IMR-90 (cell line): ENCODE data around the gene ATP6V1F. TPM values are rescaled to one million over a fixed set of nuclear protein-coding genes. Genes with fewer than 3 reads are reported as not detected.

Experiments used
- ATAC-seq: fragments of 200-7000 bp; cut with Tn5 transposase; 2 replicates; pipeline ENCODE4 v1.9.1; 2020; ENCODE audit warnings: low read depth, mild to moderate bottlenecking, moderate library complexity
- BruUV-seq: library from RNA; stranded (reverse); fragments of 400-500 nt; replicated peaks from 2 replicates; lab custom pipeline; 2021; lab: Mats Ljungman, UMichigan
- CTCF ChIA-PET: fragments of 300-600 bp; formaldehyde crosslinking; extraction: SDS; loops from one replicate; lab custom pipeline; 2021; ENCODE audit warnings: antibody characterized with exemption; lab: Yijun Ruan, JAX
- POLR2A ChIA-PET: fragments of 300-600 bp; sonication (Branson Sonifier 250); formaldehyde crosslinking; loops from one replicate; lab custom pipeline; 2022; ENCODE audit warnings: antibody characterized with exemption; ENCODE audit not compliant: unreplicated experiment; lab: Charles Lee
- DNase-seq: peaks from one replicate; pipeline ENCODE4 v3.0.0; 2013
- H2AFZ ChIP-seq: replicated peaks from 2 replicates; pipeline ENCODE3; 2013; ENCODE audit warnings: low read length, mild to moderate bottlenecking; ENCODE audit not compliant: poor library complexity
- H2AK5ac ChIP-seq: 2 replicates; pipeline ENCODE4 v1.6.1; 2013; ENCODE audit warnings: low read depth, low read length, inconsistent platforms
- H2AK9ac ChIP-seq: replicated peaks from 2 replicates; pipeline ENCODE3; 2013; ENCODE audit warnings: mild to moderate bottlenecking, low read depth, low read length, moderate library complexity; ENCODE audit not compliant: poor library complexity
- H2BK120ac ChIP-seq: 2 replicates; pipeline ENCODE4 v1.6.1; 2013; ENCODE audit warnings: low read depth, low read length, inconsistent platforms
- H2BK15ac ChIP-seq: 3 replicates; pipeline ENCODE4 v1.6.1; 2013; ENCODE audit warnings: low read depth, low read length, inconsistent platforms
- H2BK20ac ChIP-seq: 2 replicates; pipeline ENCODE4 v1.6.1; 2013; ENCODE audit warnings: low read depth, mild to moderate bottlenecking, inconsistent platforms, low read length, moderate library complexity
- H2BK5ac ChIP-seq: 2 replicates; pipeline ENCODE4 v1.6.1; 2013; ENCODE audit warnings: mild to moderate bottlenecking, low read depth, low read length, inconsistent platforms; ENCODE audit not compliant: poor library complexity, severe bottlenecking
- H3K14ac ChIP-seq: replicated peaks from 2 replicates; pipeline ENCODE4 v1.6.1; 2013; ENCODE audit warnings: low read depth, low read length, inconsistent platforms
- H3K18ac ChIP-seq: 2 replicates; pipeline ENCODE4 v1.6.1; 2013; ENCODE audit warnings: low read depth, low read length, control low read depth
- H3K23ac ChIP-seq: 2 replicates; pipeline ENCODE4 v1.6.1; 2013; ENCODE audit warnings: low read depth, low read length, inconsistent platforms
- H3K27ac ChIP-seq: 2 replicates; pipeline ENCODE4 v1.5.1; 2013; ENCODE audit warnings: mild to moderate bottlenecking, control low read depth, low read length; ENCODE audit not compliant: insufficient read depth
- H3K27me3 ChIP-seq: 2 replicates; pipeline ENCODE4 v1.6.1; 2013; ENCODE audit warnings: low read length; ENCODE audit not compliant: control insufficient read depth, insufficient read depth
- H3K36me3 ChIP-seq: 2 replicates; pipeline ENCODE4 v1.6.1; 2013; ENCODE audit warnings: low read length, mixed read lengths; ENCODE audit not compliant: control insufficient read depth, insufficient read depth
- H3K4ac ChIP-seq: 2 replicates; pipeline ENCODE4 v1.6.1; 2013; ENCODE audit warnings: low read depth, low read length, inconsistent platforms
- H3K4me1 ChIP-seq: 2 replicates; pipeline ENCODE4 v1.6.1; 2013; ENCODE audit warnings: low read length, mixed read lengths; ENCODE audit not compliant: control insufficient read depth, insufficient read depth
- H3K4me2 ChIP-seq: 2 replicates; pipeline ENCODE4 v1.6.1; 2013; ENCODE audit warnings: low read depth, mild to moderate bottlenecking, control low read depth, low read length, moderate library complexity
- H3K4me3 ChIP-seq: 2 replicates; pipeline ENCODE4 v1.5.1; 2013; ENCODE audit warnings: low read depth, mild to moderate bottlenecking, control low read depth, low read length, moderate library complexity; ENCODE audit not compliant: insufficient read depth
- H3K56ac ChIP-seq: 2 replicates; pipeline ENCODE4 v1.6.1; 2013; ENCODE audit warnings: low read length, inconsistent platforms; ENCODE audit not compliant: insufficient read depth; ENCODE audit errors: extremely low read depth
- H3K79me1 ChIP-seq, 2 experiments: 2 replicates each; pipeline ENCODE4 v1.6.1; 2013; ENCODE audit warnings: low read length in 2 of 2, inconsistent platforms in 1 of 2, low read depth in 1 of 2
- H3K9ac ChIP-seq: 2 replicates; pipeline ENCODE4 v1.6.1; 2013; ENCODE audit warnings: low read depth, low read length, control low read depth
- H3K9me1 ChIP-seq: 2 replicates; pipeline ENCODE4 v1.6.1; 2013; ENCODE audit warnings: low read length, inconsistent platforms; ENCODE audit not compliant: insufficient read depth
- H3K9me3 ChIP-seq: 2 replicates; pipeline ENCODE4 v1.6.1; 2013; ENCODE audit warnings: low read length; ENCODE audit not compliant: control insufficient read depth, insufficient read depth
- H4K20me1 ChIP-seq: 2 replicates; pipeline ENCODE4 v1.6.1; 2013; ENCODE audit warnings: low read length, inconsistent platforms; ENCODE audit not compliant: insufficient read depth
- H4K5ac ChIP-seq: 2 replicates; pipeline ENCODE4 v1.6.1; 2013; ENCODE audit warnings: mild to moderate bottlenecking, low read depth, low read length, control low read depth
- H4K8ac ChIP-seq, 2 experiments: 2 replicates each; pipeline ENCODE4 v1.6.1; 2013; ENCODE audit warnings: low read depth in 2 of 2, low read length in 2 of 2, control low read depth in 1 of 2, inconsistent platforms in 1 of 2
- H4K91ac ChIP-seq: 2 replicates; pipeline ENCODE4 v1.6.1; 2013; ENCODE audit warnings: low read depth, low read length, inconsistent platforms; ENCODE audit not compliant: insufficient read depth
- CEBPB ChIP-seq: IDR thresholded peaks from 2 replicates; pipeline ENCODE4 v1.6.1; 2012; ENCODE audit warnings: low read depth, low read length, improper control_type of control experiment
- CHD1 ChIP-seq: IDR thresholded peaks from 2 replicates; pipeline ENCODE4 v1.6.1; 2012; ENCODE audit warnings: low read depth, low read length, improper control_type of control experiment
- FOS ChIP-seq: fragments of 150-350 bp; IDR thresholded peaks from 2 replicates; pipeline ENCODE4 v1.6.1; 2016; ENCODE audit warnings: low read depth, low read length
- POLR2A ChIP-seq: IDR thresholded peaks from 2 replicates; pipeline ENCODE4 v1.6.1; 2012; ENCODE audit warnings: mild to moderate bottlenecking, low read depth, low read length
- RAD21 ChIP-seq: IDR thresholded peaks from 2 replicates; pipeline ENCODE4 v1.6.1; 2012; ENCODE audit warnings: low read length, improper control_type of control experiment
- RCOR1 ChIP-seq: IDR thresholded peaks from 2 replicates; pipeline ENCODE4 v1.6.1; 2012; ENCODE audit warnings: mild to moderate bottlenecking, low read length, improper control_type of control experiment; ENCODE audit not compliant: insufficient replicate concordance
- RFX5 ChIP-seq: IDR thresholded peaks from 2 replicates; pipeline ENCODE4 v1.8.0; 2012; ENCODE audit warnings: low read depth, mild to moderate bottlenecking, low read length, moderate library complexity
- SMC3 ChIP-seq: fragments of 150-350 bp; IDR thresholded peaks from 2 replicates; pipeline ENCODE4 v1.6.1; 2016; ENCODE audit warnings: low read depth, mild to moderate bottlenecking, antibody characterized with exemption, low read length, moderate library complexity
- USF2 ChIP-seq: fragments of 150-350 bp; IDR thresholded peaks from 2 replicates; pipeline ENCODE4 v1.6.1; 2017; ENCODE audit warnings: mild to moderate bottlenecking, antibody characterized with exemption, low read length, low read depth
- WGBS, 2 experiments: methylation state at CpG; one replicate each; pipeline versions ENCODE4 v1.1.5 to v1.1.7; 2013; ENCODE audit warnings: missing lambda C conversion rate in 2 of 2; ENCODE audit not compliant: insufficient read length in 1 of 2; ENCODE audit errors: extremely low coverage in 2 of 2; 5-methylcytosine and 5-hydroxymethylcytosine counted together
- dilution Hi-C: fragments of 300-500 bp; cut with HindIII; formaldehyde crosslinking; loops from one replicate; pipeline ENCODE4 v1.14.3; 2018; ENCODE audit warnings: low sequenced_read_pairs; ENCODE audit not compliant: unreplicated experiment
- in situ Hi-C: fragments of 300-500 bp; cut with MboI; formaldehyde crosslinking; loops from 3 replicates; pipeline ENCODE4 v1.14.3; 2019; ENCODE audit warnings: low sequenced_read_pairs, inconsistent platforms, mixed read lengths
- intact Hi-C: fragments of 100-400 bp; cut with micrococcal nuclease; formaldehyde crosslinking; loops from 2 replicates; pipeline ENCODE4 v1.10.0; 2022
- polyA plus RNA-seq, 3 experiments: library from polyadenylated mRNA; depleted of rRNA; stranded (reverse); fragments of >200 nt; gene quantifications; 2 replicates each; pipeline ENCODE4 v1.2.3, GENCODE V29; 2012; ENCODE audit warnings: low replicate concordance in 1 of 3
- total RNA-seq: library from RNA; depleted of rRNA; stranded (reverse); fragments of >200 nt; gene quantifications from 2 replicates; pipeline ENCODE4 v1.2.3, GENCODE V29; 2012

Gene ATP6V1F
- total and polyA plus RNA-seq, 2 of the 4 experiments (the other 2 are of a cell fraction): 104 to 321 TPM

- TF ChIP-seq USF2 (no peak), RAD21 (no peak), CEBPB (no peak), SMC3 (no peak), FOS (no peak), POLR2A (no peak), RFX5 (no peak), RCOR1 (no peak), CHD1 (no peak)
- no CpG with 5 or more reads among the region's 4 CpGs for WGBS, 2 experiments
- no peak overlapping the region for H3K27ac ChIP-seq
- H3K4ac ChIP-seq: peak overlapping the region; percentile 93
- DNase-seq (no peak), ATAC-seq (no peak)
- H3K27me3 ChIP-seq: no peaks in the 10 kb centered on the region
- H2AFZ ChIP-seq: peak overlapping the region; percentile 65
- peak overlapping the region; percentile 22 for H2BK5ac ChIP-seq
- peak overlapping the region; percentile 79; the same call in 1 of the 2 replicates for H2AK5ac ChIP-seq
- no peak overlapping the region for H3K4me3 ChIP-seq
- no peak overlapping the region for H3K4me2 ChIP-seq
- dilution Hi-C loops (no loop called here), intact Hi-C loops (loop anchor here (5.0 kb wide), 1 partner anchor 34 kb away; the partner anchor contains the start of gene CCDC136), in situ Hi-C loops (no loop called here)
- H3K14ac ChIP-seq: peak overlapping the region; percentile 30; the same call in 1 of the 2 replicates
- CTCF ChIA-PET: no interaction called here
- H3K18ac ChIP-seq: no peak overlapping the region
- H4K5ac ChIP-seq: no peak overlapping the region
- peak overlapping the region; percentile 38; the same call in 1 of the 2 replicates for H4K91ac ChIP-seq
- no peaks in the 10 kb centered on the region for H3K9me3 ChIP-seq
- no peak overlapping the region for H3K9ac ChIP-seq
- peaks cover 24% of the 10 kb centered on the region for H4K20me1 ChIP-seq
- POLR2A ChIA-PET: interaction anchor here (1.0 kb wide), 1 partner anchor 37 kb away, joined by 3 read pairs; the partner anchor contains the start of gene ATP6V1F
- H3K56ac ChIP-seq: no peak overlapping the region
- no peak overlapping the region for H3K23ac ChIP-seq
- H3K9me1 ChIP-seq: peaks cover 14% of the 10 kb centered on the region
- no peak overlapping the region for H2AK9ac ChIP-seq
- peak overlapping the region; percentile 22; the same call in 1 of the 2 replicates for H2BK20ac ChIP-seq
- H4K8ac ChIP-seq: peak overlapping the region; percentile 5 to 81; a peak in 2 of 4 replicates
- peaks cover 0 to 27% of the 10 kb centered on the region in 2 experiments; a peak in 2 of 4 replicates for H3K79me1 ChIP-seq
- BruUV-seq: no TSS peak
- H3K36me3 ChIP-seq: no peaks in the 10 kb centered on the region
- H3K4me1 ChIP-seq: peaks cover 24% of the 10 kb centered on the region
- peak overlapping the region; percentile 98; the same call in 1 of the 3 replicates for H2BK15ac ChIP-seq
- peak overlapping the region; percentile 92 for H2BK120ac ChIP-seq
Measured at GRCh38 chr7:128826512-128826911, 36.1 kb upstream of the ATP6V1F start.
